OCI-LY3 (cell line): Measurements from ENCODE around the gene GHR.

Source experiments
- CTCF ChIP-seq: fragments of 200-600, 300-600 bp; sonication (generic); IDR thresholded peaks from 2 replicates; pipeline ENCODE4 v1.5.1; 2014; ENCODE audit warnings: antibody characterized with exemption, low read length, low read depth
- EZH2phosphoT487 ChIP-seq: fragments of 200-600 bp; shearing (Covaris generic); IDR thresholded peaks from 2 replicates; pipeline ENCODE4 v1.6.1; 2018; ENCODE audit warnings: antibody characterized with exemption, mixed run types, low read depth

GRCh38 chr5:42665857-42666256, 242.6 kb downstream of the GHR start:
- TF ChIP-seq CTCF: no peak
- no peak for TF ChIP-seq EZH2phosphoT487
